Esophagus squamous epithelium (tissue), 5 donors: ENCODE measurements around the gene C10orf53. TPM values are rescaled to one million over a fixed set of nuclear protein-coding genes. Genes with fewer than 3 reads are reported as not detected.

Source experiments
- DNase-seq: peaks from one replicate; lab custom pipeline; 2025; lab: John Stamatoyannopoulos, UW
- H3K27ac ChIP-seq, 4 donors: fragments of 200-600 bp; sonication (generic); one replicate each; pipeline ENCODE4 v1.5.1; 2016 to 2019; ENCODE audit warnings: mild to moderate bottlenecking in 1 of 4
- H3K27me3 ChIP-seq, 4 donors: fragments of 200-600 bp; sonication (generic); 1 replicate in 3 of 4; 2 replicates in 1 of 4; pipeline versions ENCODE4 v1.5.1 to v1.6.0; 2017 to 2021; ENCODE audit warnings: antibody characterized with exemption in 1 of 4
- H3K36me3 ChIP-seq, 3 donors: fragments of 200-600 bp; sonication (generic); one replicate each; pipeline ENCODE4 v1.5.1; 2016 to 2019
- H3K4me1 ChIP-seq, 3 donors: fragments of 200-600 bp; sonication (generic); one replicate each; pipeline ENCODE4 v1.5.1; 2017 to 2019
- H3K4me3 ChIP-seq, 4 donors: fragments of 200-600 bp; sonication (generic); 1 replicate in 3 of 4; 2 replicates in 1 of 4; pipeline ENCODE4 v1.5.1; 2016 to 2019; ENCODE audit warnings: mild to moderate bottlenecking in 2 of 4, moderate library complexity in 1 of 4
- H3K9me3 ChIP-seq, 3 donors: fragments of 200-600 bp; sonication (generic); one replicate each; pipeline ENCODE4 v1.5.1; 2016 to 2019
- CTCF ChIP-seq, 6 experiments: fragments of 450-650 bp in 4 of 6; fragments of 200-600 bp in 2 of 6; sonication (generic) in 2 of 6; IDR thresholded peaks; one replicate each; pipeline ENCODE4 v1.5.1; 2016 to 2019; ENCODE audit warnings: antibody characterized with exemption in 6 of 6, mild to moderate bottlenecking in 4 of 6, moderate library complexity in 4 of 6
- POLR2A ChIP-seq, 4 donors: fragments of 450-650 bp; IDR thresholded peaks; one replicate each; pipeline ENCODE4 v1.6.1; 2017; ENCODE audit warnings: antibody characterized with exemption in 4 of 4, mild to moderate bottlenecking in 4 of 4, moderate library complexity in 3 of 4
- WGBS, 2 donors: methylation state at CpG; one replicate each; pipeline ENCODE4 v1.1.5; 2018; 5-methylcytosine and 5-hydroxymethylcytosine counted together
- intact Hi-C: fragments of 100-400 bp; cut with DNase I; formaldehyde crosslinking; loops from one replicate; pipeline ENCODE4 v1.15.0; 2022
- total RNA-seq, 4 donors: library from RNA; depleted of rRNA; stranded (reverse); fragments of >200 nt; gene quantifications; one replicate each; pipeline ENCODE4 v1.1.0, GENCODE V29; 2016
- donor health status: DM: yes; HTN: yes; CAD: no.

C10orf53 gene
- total RNA-seq, 4 donors from 2014 or later, result not detected

- TF ChIP-seq POLR2A (IDR thresholded peaks at IDR 0.05) (no peak), CTCF (IDR thresholded peaks at IDR 0.05) (no peak)
- peaks cover 0 to 65% (median 0%) of the 10 kb centered on the region in 4 donors for H3K27me3 ChIP-seq
- WGBS, 2 donors, result 55% methylated on average over 12 of the region's 22 CpGs; no CpG with 5 or more reads in 1 of the 2 donors
- no peaks in the 10 kb centered on the region for H3K4me1 ChIP-seq
- intact Hi-C loops, result no loop called here
- H3K4me3 ChIP-seq, result no peak overlapping the region
- no peaks in the 10 kb centered on the region for H3K36me3 ChIP-seq
- no peak for DNase-seq
- no peaks in the 10 kb centered on the region for H3K9me3 ChIP-seq
- no peak overlapping the region for H3K27ac ChIP-seq
These were observed 33.3 kb upstream of the C10orf53 start for GRCh38 chr10:49645871-49646870.

- Histone ChIP-seq H3K27me3 (peaks cover 0 to 54% (median 0%) of the 10 kb centered on the region in 4 donors), H3K4me3 (no peak overlapping the region), H3K9me3 (no peaks in the 10 kb centered on the region), H3K27ac (no peak overlapping the region), H3K4me1 (no peaks in the 10 kb centered on the region), H3K36me3 (no peaks in the 10 kb centered on the region)
- no peak for DNase-seq
- TF ChIP-seq POLR2A (IDR thresholded peaks at IDR 0.05) (no peak), CTCF (IDR thresholded peaks at IDR 0.05) (no peak)
- 76 to 84% methylated on average over 3 of the region's 4 CpGs for WGBS, 2 donors
- intact Hi-C loops, result no loop called here
These were observed 31.9 kb upstream of the C10orf53 start for GRCh38 chr10:49647554-49647953.

GRCh38 chr10:49647985-49648795 is 31.3 kb upstream of the C10orf53 start:
- H3K27me3 ChIP-seq, result peaks cover 0 to 49% (median 0%) of the 10 kb centered on the region in 4 donors
- 57 to 71% methylated on average over 9 to 16 of the region's 18 CpGs for WGBS, 2 donors
- intact Hi-C loops, result no loop called here
- TF ChIP-seq POLR2A (IDR thresholded peaks at IDR 0.05) (no peak), CTCF (IDR thresholded peaks at IDR 0.05) (no peak)
- no peak for DNase-seq
- H3K4me1 ChIP-seq, result no peaks in the 10 kb centered on the region
- H3K9me3 ChIP-seq, result no peaks in the 10 kb centered on the region
- no peaks in the 10 kb centered on the region for H3K36me3 ChIP-seq
- no peak overlapping the region for H3K27ac ChIP-seq
- no peak overlapping the region for H3K4me3 ChIP-seq

GRCh38 chr10:49649294-49649693 is 30.2 kb upstream of the C10orf53 start:
- WGBS, 2 donors, result 16 to 28% methylated on average over 5 to 6 of the region's 17 CpGs

More at GRCh38 chr10:49649294-49649693, 30.2 kb upstream of the C10orf53 start:
- Histone ChIP-seq H3K36me3 (no peaks in the 10 kb centered on the region), H3K27ac (no peak overlapping the region), H3K4me1 (no peaks in the 10 kb centered on the region), H3K4me3 (no peak overlapping the region), H3K9me3 (no peaks in the 10 kb centered on the region), H3K27me3 (peaks cover 0 to 44% (median 0%) of the 10 kb centered on the region in 4 donors)
- intact Hi-C loops, result no loop called here
- no peak for TF ChIP-seq CTCF (IDR thresholded peaks at IDR 0.05)
- no peak for TF ChIP-seq POLR2A (IDR thresholded peaks at IDR 0.05)
- no peak for DNase-seq
